Heart left ventricle (tissue), 13 donors: Measurements from ENCODE around the gene ETV7.
"Not testable (repeated sequence)": the region's sequence is repeated elsewhere in the genome, so short reads cannot be mapped to it uniquely, and the experiment has no call there.

Experiments used
- CTCF ChIP-seq, 12 donors: fragments of 200-600 bp; sonication (generic) in 4 of 12; IDR thresholded peaks; one replicate each; pipeline versions ENCODE4 v1.5.0 to v1.8.0; 2018 to 2022; ENCODE audit warnings: antibody characterized with exemption in 12 of 12, mild to moderate bottlenecking in 5 of 12
- POLR2A ChIP-seq, 2 donors: fragments of 450-650 bp; IDR thresholded peaks; one replicate each; pipeline ENCODE4 v1.6.1; 2017; ENCODE audit warnings: antibody characterized with exemption in 2 of 2, mild to moderate bottlenecking in 2 of 2, moderate library complexity in 2 of 2
- donor health status: ischemic (EF 13 %, LVEDD 7.1; RV severe dilation, severe dysfunction).
- donor health status: DM: no; HTN: yes; CAD: no.
- donor health status: DM: no; HTN: no; CAD: no.
- donor health status: ischemic (EF 25% LVEDD 6.9; RV normal size, moderate dysfunction).
- donor health status: ischemic (EF 25% LVEDD 5.7; RV mildly dilated, moderate dysfunction).
- donor health status: ischemic (EF 35%, LVEDD 5.7; RV mildly dilated, moderate dysfunction).
- donor health status: nonischemic (EF 11% LVEDD 7.7; RV severe dilation, severe dysfunction).
- donor health status: DM: yes; HTN: yes; CAD: no.
- donor health status: PGD.
- donor health status: ischemic (EF 29% LVEDD 5.4; RV normal size, mild dysfunction).
- donor health status: nonischemic (EF 23%, LVEDD 6.1; RV moderate dilation, normal function).

- not testable (repeated sequence) for TF ChIP-seq CTCF, POLR2A (IDR thresholded peaks at IDR 0.05)
These were observed 49.2 kb downstream of the ETV7 start for GRCh38 chr6:36338223-36338622.
